ENCODE data around the gene PNMA8B.

DNA sequence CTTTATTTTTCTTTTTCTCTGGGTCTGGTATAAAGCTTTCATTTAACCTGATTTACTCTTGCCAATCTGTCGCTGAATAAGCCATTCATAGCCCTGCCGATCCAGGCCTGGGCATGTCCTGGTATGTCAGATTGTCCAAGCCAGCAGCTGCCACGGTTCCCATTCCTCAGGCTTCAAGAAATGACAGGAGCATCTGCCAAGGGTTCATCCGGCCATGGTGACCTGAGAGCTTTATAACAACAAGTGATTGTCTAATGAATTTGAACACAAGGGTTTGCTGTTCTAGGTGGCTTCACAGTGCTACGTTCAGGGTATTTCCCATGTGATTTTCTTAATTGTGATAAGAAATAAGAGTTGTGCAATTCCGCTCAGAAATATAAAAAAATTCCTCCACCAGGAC lies 44.3 kb downstream of the PNMA8B start:
- TF ChIP-seq, protein P1, sequence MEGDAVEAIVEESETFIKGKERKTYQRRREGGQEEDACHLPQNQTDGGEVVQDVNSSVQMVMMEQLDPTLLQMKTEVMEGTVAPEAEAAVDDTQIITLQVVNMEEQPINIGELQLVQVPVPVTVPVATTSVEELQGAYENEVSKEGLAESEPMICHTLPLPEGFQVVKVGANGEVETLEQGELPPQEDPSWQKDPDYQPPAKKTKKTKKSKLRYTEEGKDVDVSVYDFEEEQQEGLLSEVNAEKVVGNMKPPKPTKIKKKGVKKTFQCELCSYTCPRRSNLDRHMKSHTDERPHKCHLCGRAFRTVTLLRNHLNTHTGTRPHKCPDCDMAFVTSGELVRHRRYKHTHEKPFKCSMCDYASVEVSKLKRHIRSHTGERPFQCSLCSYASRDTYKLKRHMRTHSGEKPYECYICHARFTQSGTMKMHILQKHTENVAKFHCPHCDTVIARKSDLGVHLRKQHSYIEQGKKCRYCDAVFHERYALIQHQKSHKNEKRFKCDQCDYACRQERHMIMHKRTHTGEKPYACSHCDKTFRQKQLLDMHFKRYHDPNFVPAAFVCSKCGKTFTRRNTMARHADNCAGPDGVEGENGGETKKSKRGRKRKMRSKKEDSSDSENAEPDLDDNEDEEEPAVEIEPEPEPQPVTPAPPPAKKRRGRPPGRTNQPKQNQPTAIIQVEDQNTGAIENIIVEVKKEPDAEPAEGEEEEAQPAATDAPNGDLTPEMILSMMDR (IDR thresholded peaks at IDR 0.05; ENCODE audit: low read depth, low read length, poor library complexity, severe bottlenecking) = no peak
- TF ChIP-seq EZH2phosphoT487 (IDR thresholded peaks at IDR 0.05; ENCODE audit: borderline replicate concordance, low read length) = no peak
